Pons (tissue), 1 donor: Measurements from ENCODE around the gene CCDC185.

Experiments
- DNase-seq: peaks from one replicate; pipeline ENCODE4 v3.0.0-alpha.2; 2016; ENCODE audit warnings: low spot score

The CCDC185 gene

GRCh38 chr1:223430236-223430635, 37.0 kb downstream of the CCDC185 start:
- DNase-seq = no peak

GRCh38 chr1:223437151-223437550, 43.9 kb downstream of the CCDC185 start:
- no peak for DNase-seq

GRCh38 chr1:223443397-223443796, 50.2 kb downstream of the CCDC185 start:
- no peak for DNase-seq

DNA sequence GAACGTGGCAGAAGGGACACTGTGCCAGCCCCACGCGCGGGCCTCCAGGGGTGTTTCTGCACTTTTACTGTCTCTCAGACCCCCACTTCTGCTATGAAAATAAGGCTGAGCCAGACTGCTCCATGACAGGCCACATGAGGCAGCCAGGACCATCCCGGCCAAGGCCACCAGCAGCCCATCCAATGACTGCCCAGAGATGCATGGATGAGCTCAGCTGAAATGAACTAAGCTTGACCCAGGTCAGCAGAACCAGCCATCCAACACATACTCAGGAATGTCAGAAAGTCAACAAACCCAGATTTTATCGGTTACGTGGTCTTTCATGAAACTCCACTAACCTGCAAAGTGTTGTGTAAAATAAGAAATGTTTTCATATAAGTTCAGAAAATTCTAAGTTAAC, 51.2 kb downstream of the CCDC185 start:
- DNase-seq = no peak
